ENCODE results near the gene ANKFY1.

The ANKFY1 gene

GRCh38 chr17:4263282-4264215 is at the start of gene ANKFY1:
TSS of gene ANKFY1 (minus strand) at chr17:4263979. CDS start at chr17:4263941, 38 bp downstream.
- peaks cover 12% of the 10 kb centered on the region for H3K9me3 ChIP-seq (ENCODE audit: insufficient read depth, low read depth, low read length)
- H3K9ac ChIP-seq (ENCODE audit: low read depth, low read length) = peak within 1 kb of the TSS; percentile 85
- H3K4me1 ChIP-seq (ENCODE audit: insufficient read depth, low read length) = 0 out of 2 replicates have a peak, but pooled peaks cover 3% of the 10 kb centered on the region
- peak within 1 kb of the TSS; percentile 11 for H3K27ac ChIP-seq (ENCODE audit: low read length)
- H3K27me3 ChIP-seq (ENCODE audit: insufficient read depth, low read length) = no peaks in the 10 kb centered on the region
- peak within 1 kb of the TSS; percentile 77 for H3K4me3 ChIP-seq (ENCODE audit: low read length)
- H3K36me3 ChIP-seq (ENCODE audit: insufficient read depth, low read depth, low read length) = peaks cover 22% of the 10 kb centered on the region; the same call in 1 of the 2 replicates

GRCh38 chr17:4310354-4311060 is 46.7 kb upstream of the ANKFY1 start:
- Histone ChIP-seq H3K27me3 (ENCODE audit: insufficient read depth, low read length) (no peaks in the 10 kb centered on the region), H3K9me3 (ENCODE audit: insufficient read depth, low read depth, low read length) (no peaks in the 10 kb centered on the region), H3K4me3 (ENCODE audit: low read length) (no peak overlapping the region), H3K27ac (ENCODE audit: low read length) (no peak overlapping the region), H3K4me1 (ENCODE audit: insufficient read depth, low read length) (peaks cover 24% of the 10 kb centered on the region), H3K36me3 (ENCODE audit: insufficient read depth, low read depth, low read length) (peaks cover 13% of the 10 kb centered on the region), H3K9ac (ENCODE audit: low read depth, low read length) (no peak overlapping the region)

- Histone ChIP-seq H3K27ac (ENCODE audit: low read length) (no peak overlapping the region), H3K4me3 (ENCODE audit: low read length) (no peak overlapping the region), H3K36me3 (ENCODE audit: insufficient read depth, low read depth, low read length) (peaks cover 18% of the 10 kb centered on the region), H3K27me3 (ENCODE audit: insufficient read depth, low read length) (no peaks in the 10 kb centered on the region), H3K4me1 (ENCODE audit: insufficient read depth, low read length) (peaks cover 24% of the 10 kb centered on the region), H3K9ac (ENCODE audit: low read depth, low read length) (no peak overlapping the region), H3K9me3 (ENCODE audit: insufficient read depth, low read depth, low read length) (no peaks in the 10 kb centered on the region)
These were observed 46.1 kb upstream of the ANKFY1 start for GRCh38 chr17:4309897-4310296.

- Histone ChIP-seq H3K27ac (ENCODE audit: low read length) (peak overlapping the region; percentile 35), H3K9ac (ENCODE audit: low read depth, low read length) (peak overlapping the region; percentile 68; the same call in 1 of the 2 replicates), H3K36me3 (ENCODE audit: insufficient read depth, low read depth, low read length) (peaks cover 37% of the 10 kb centered on the region), H3K4me3 (ENCODE audit: low read length) (peak overlapping the region; percentile 63), H3K27me3 (ENCODE audit: insufficient read depth, low read length) (no peaks in the 10 kb centered on the region), H3K4me1 (ENCODE audit: insufficient read depth, low read length) (peaks cover 16% of the 10 kb centered on the region), H3K9me3 (ENCODE audit: insufficient read depth, low read depth, low read length) (no peaks in the 10 kb centered on the region)
These were observed 43.6 kb upstream of the ANKFY1 start for GRCh38 chr17:4307179-4307930.

GRCh38 chr17:4305224-4305623 is 41.4 kb upstream of the ANKFY1 start:
- Histone ChIP-seq H3K9me3 (ENCODE audit: insufficient read depth, low read depth, low read length) (no peaks in the 10 kb centered on the region), H3K4me1 (ENCODE audit: insufficient read depth, low read length) (peaks cover 12% of the 10 kb centered on the region), H3K9ac (ENCODE audit: low read depth, low read length) (no peak overlapping the region), H3K27ac (ENCODE audit: low read length) (no peak overlapping the region), H3K4me3 (ENCODE audit: low read length) (no peak overlapping the region), H3K36me3 (ENCODE audit: insufficient read depth, low read depth, low read length) (peaks cover 52% of the 10 kb centered on the region), H3K27me3 (ENCODE audit: insufficient read depth, low read length) (no peaks in the 10 kb centered on the region)

GRCh38 chr17:4304417-4305027 is 40.7 kb upstream of the ANKFY1 start:
- Histone ChIP-seq H3K9ac (ENCODE audit: low read depth, low read length) (no peak overlapping the region), H3K36me3 (ENCODE audit: insufficient read depth, low read depth, low read length) (peaks cover 52% of the 10 kb centered on the region), H3K27me3 (ENCODE audit: insufficient read depth, low read length) (no peaks in the 10 kb centered on the region), H3K27ac (ENCODE audit: low read length) (no peak overlapping the region), H3K9me3 (ENCODE audit: insufficient read depth, low read depth, low read length) (no peaks in the 10 kb centered on the region), H3K4me1 (ENCODE audit: insufficient read depth, low read length) (peaks cover 10% of the 10 kb centered on the region), H3K4me3 (ENCODE audit: low read length) (no peak overlapping the region)

- Histone ChIP-seq H3K4me1 (ENCODE audit: insufficient read depth, low read length) (no peaks in the 10 kb centered on the region), H3K36me3 (ENCODE audit: insufficient read depth, low read depth, low read length) (peaks cover 72% of the 10 kb centered on the region), H3K27ac (ENCODE audit: low read length) (no peak overlapping the region), H3K4me3 (ENCODE audit: low read length) (no peak overlapping the region), H3K9me3 (ENCODE audit: insufficient read depth, low read depth, low read length) (no peaks in the 10 kb centered on the region), H3K9ac (ENCODE audit: low read depth, low read length) (no peak overlapping the region), H3K27me3 (ENCODE audit: insufficient read depth, low read length) (no peaks in the 10 kb centered on the region)
These were observed 37.3 kb upstream of the ANKFY1 start for GRCh38 chr17:4301066-4301465.

- Histone ChIP-seq H3K9me3 (ENCODE audit: insufficient read depth, low read depth, low read length) (no peaks in the 10 kb centered on the region), H3K4me3 (ENCODE audit: low read length) (no peak overlapping the region), H3K4me1 (ENCODE audit: insufficient read depth, low read length) (no peaks in the 10 kb centered on the region), H3K9ac (ENCODE audit: low read depth, low read length) (no peak overlapping the region), H3K36me3 (ENCODE audit: insufficient read depth, low read depth, low read length) (peaks cover 76% of the 10 kb centered on the region), H3K27ac (ENCODE audit: low read length) (no peak overlapping the region), H3K27me3 (ENCODE audit: insufficient read depth, low read length) (no peaks in the 10 kb centered on the region)
These were observed 33.6 kb upstream of the ANKFY1 start for GRCh38 chr17:4297351-4297750.

- peaks cover 70% of the 10 kb centered on the region for H3K36me3 ChIP-seq (ENCODE audit: insufficient read depth, low read depth, low read length)
- no peak overlapping the region for H3K4me3 ChIP-seq (ENCODE audit: low read length)
- H3K4me1 ChIP-seq (ENCODE audit: insufficient read depth, low read length) = no peaks in the 10 kb centered on the region
- H3K9me3 ChIP-seq (ENCODE audit: insufficient read depth, low read depth, low read length) = no peaks in the 10 kb centered on the region
- no peak overlapping the region for H3K9ac ChIP-seq (ENCODE audit: low read depth, low read length)
- H3K27me3 ChIP-seq (ENCODE audit: insufficient read depth, low read length) = no peaks in the 10 kb centered on the region
- no peak overlapping the region for H3K27ac ChIP-seq (ENCODE audit: low read length)
These were observed 31.9 kb upstream of the ANKFY1 start for GRCh38 chr17:4295686-4296085.

- no peaks in the 10 kb centered on the region for H3K4me1 ChIP-seq (ENCODE audit: insufficient read depth, low read length)
- H3K27ac ChIP-seq (ENCODE audit: low read length) = no peak overlapping the region
- no peaks in the 10 kb centered on the region for H3K27me3 ChIP-seq (ENCODE audit: insufficient read depth, low read length)
- H3K9ac ChIP-seq (ENCODE audit: low read depth, low read length) = no peak overlapping the region
- no peak overlapping the region for H3K4me3 ChIP-seq (ENCODE audit: low read length)
- peaks cover 84% of the 10 kb centered on the region for H3K36me3 ChIP-seq (ENCODE audit: insufficient read depth, low read depth, low read length)
- no peaks in the 10 kb centered on the region for H3K9me3 ChIP-seq (ENCODE audit: insufficient read depth, low read depth, low read length)
These were observed 29.8 kb upstream of the ANKFY1 start for GRCh38 chr17:4293572-4293971.

GRCh38 chr17:4287710-4288109 is 23.9 kb upstream of the ANKFY1 start:
- Histone ChIP-seq H3K27me3 (ENCODE audit: insufficient read depth, low read length) (no peaks in the 10 kb centered on the region), H3K4me3 (ENCODE audit: low read length) (no peak overlapping the region), H3K4me1 (ENCODE audit: insufficient read depth, low read length) (no peaks in the 10 kb centered on the region), H3K27ac (ENCODE audit: low read length) (no peak overlapping the region), H3K36me3 (ENCODE audit: insufficient read depth, low read depth, low read length) (peaks cover 70% of the 10 kb centered on the region), H3K9me3 (ENCODE audit: insufficient read depth, low read depth, low read length) (no peaks in the 10 kb centered on the region), H3K9ac (ENCODE audit: low read depth, low read length) (no peak overlapping the region)

Measured in iPS-20b (cell line).